Measurements from ENCODE around the gene DIPK1B.
"Not testable (repeated sequence)": the region's sequence is repeated elsewhere in the genome, so short reads cannot be mapped to it uniquely, and the experiment has no call there.

Gene DIPK1B

GRCh38 chr9:136753371-136754058, 41.1 kb downstream of the DIPK1B start:
- Histone ChIP-seq H3K27ac (replicated peaks) (no peak overlapping the region), H3K27me3 (ENCODE audit: insufficient read depth, poor library complexity, severe bottlenecking) (no peaks in the 10 kb centered on the region), H3K4me3 (replicated peaks; ENCODE audit: insufficient read depth, low read length) (no peak overlapping the region)
- TF ChIP-seq POLR2AphosphoS5 (IDR thresholded peaks at IDR 0.05; ENCODE audit: low read depth) (no peak), CTCF (IDR thresholded peaks at IDR 0.05; ENCODE audit: insufficient read depth, low read length) (no peak), SPI1 (IDR thresholded peaks at IDR 0.05; ENCODE audit: borderline replicate concordance, low read depth) (no peak), GABPA (IDR thresholded peaks at IDR 0.05; ENCODE audit: low read depth) (no peak)
- TF ChIP-seq, protein P1, sequence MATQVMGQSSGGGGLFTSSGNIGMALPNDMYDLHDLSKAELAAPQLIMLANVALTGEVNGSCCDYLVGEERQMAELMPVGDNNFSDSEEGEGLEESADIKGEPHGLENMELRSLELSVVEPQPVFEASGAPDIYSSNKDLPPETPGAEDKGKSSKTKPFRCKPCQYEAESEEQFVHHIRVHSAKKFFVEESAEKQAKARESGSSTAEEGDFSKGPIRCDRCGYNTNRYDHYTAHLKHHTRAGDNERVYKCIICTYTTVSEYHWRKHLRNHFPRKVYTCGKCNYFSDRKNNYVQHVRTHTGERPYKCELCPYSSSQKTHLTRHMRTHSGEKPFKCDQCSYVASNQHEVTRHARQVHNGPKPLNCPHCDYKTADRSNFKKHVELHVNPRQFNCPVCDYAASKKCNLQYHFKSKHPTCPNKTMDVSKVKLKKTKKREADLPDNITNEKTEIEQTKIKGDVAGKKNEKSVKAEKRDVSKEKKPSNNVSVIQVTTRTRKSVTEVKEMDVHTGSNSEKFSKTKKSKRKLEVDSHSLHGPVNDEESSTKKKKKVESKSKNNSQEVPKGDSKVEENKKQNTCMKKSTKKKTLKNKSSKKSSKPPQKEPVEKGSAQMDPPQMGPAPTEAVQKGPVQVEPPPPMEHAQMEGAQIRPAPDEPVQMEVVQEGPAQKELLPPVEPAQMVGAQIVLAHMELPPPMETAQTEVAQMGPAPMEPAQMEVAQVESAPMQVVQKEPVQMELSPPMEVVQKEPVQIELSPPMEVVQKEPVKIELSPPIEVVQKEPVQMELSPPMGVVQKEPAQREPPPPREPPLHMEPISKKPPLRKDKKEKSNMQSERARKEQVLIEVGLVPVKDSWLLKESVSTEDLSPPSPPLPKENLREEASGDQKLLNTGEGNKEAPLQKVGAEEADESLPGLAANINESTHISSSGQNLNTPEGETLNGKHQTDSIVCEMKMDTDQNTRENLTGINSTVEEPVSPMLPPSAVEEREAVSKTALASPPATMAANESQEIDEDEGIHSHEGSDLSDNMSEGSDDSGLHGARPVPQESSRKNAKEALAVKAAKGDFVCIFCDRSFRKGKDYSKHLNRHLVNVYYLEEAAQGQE (IDR thresholded peaks at IDR 0.05; ENCODE audit: insufficient replicate concordance, low read depth) = no peak
- no peak for DNase-seq (ENCODE audit: low read depth in 1 of 2, low spot score in 1 of 2)

- TF ChIP-seq, protein P1 (IDR thresholded peaks at IDR 0.05; ENCODE audit: insufficient replicate concordance, low read depth) = no peak
- TF ChIP-seq SPI1 (IDR thresholded peaks at IDR 0.05; ENCODE audit: borderline replicate concordance, low read depth) (no peak), CTCF (IDR thresholded peaks at IDR 0.05; ENCODE audit: insufficient read depth, low read length) (no peak), POLR2AphosphoS5 (IDR thresholded peaks at IDR 0.05; ENCODE audit: low read depth) (no peak), GABPA (IDR thresholded peaks at IDR 0.05; ENCODE audit: low read depth) (no peak)
- H3K27ac ChIP-seq (replicated peaks) = no peak overlapping the region
- no peaks in the 10 kb centered on the region for H3K27me3 ChIP-seq (ENCODE audit: insufficient read depth, poor library complexity, severe bottlenecking)
- no peak for DNase-seq (ENCODE audit: low read depth in 1 of 2, low spot score in 1 of 2)
- H3K4me3 ChIP-seq (replicated peaks; ENCODE audit: insufficient read depth, low read length) = no peak overlapping the region
Measured at GRCh38 chr9:136754059-136754572, 41.7 kb downstream of the DIPK1B start.

- no peak for TF ChIP-seq SPI1 (IDR thresholded peaks at IDR 0.05; ENCODE audit: borderline replicate concordance, low read depth)
- no peak for TF ChIP-seq POLR2AphosphoS5 (IDR thresholded peaks at IDR 0.05; ENCODE audit: low read depth)
- TF ChIP-seq GABPA (IDR thresholded peaks at IDR 0.05; ENCODE audit: low read depth) = no peak
- TF ChIP-seq CTCF (IDR thresholded peaks at IDR 0.05; ENCODE audit: insufficient read depth, low read length) = no peak
- TF ChIP-seq, protein P1 (IDR thresholded peaks at IDR 0.05; ENCODE audit: insufficient replicate concordance, low read depth) = no peak
- Histone ChIP-seq H3K4me3 (replicated peaks; ENCODE audit: insufficient read depth, low read length) (no peak overlapping the region), H3K27ac (replicated peaks) (no peak overlapping the region), H3K27me3 (ENCODE audit: insufficient read depth, poor library complexity, severe bottlenecking) (no peaks in the 10 kb centered on the region)
- no peak for DNase-seq (ENCODE audit: low read depth in 1 of 2, low spot score in 1 of 2)
Measured at GRCh38 chr9:136754626-136755301, 42.4 kb downstream of the DIPK1B start.

DNA sequence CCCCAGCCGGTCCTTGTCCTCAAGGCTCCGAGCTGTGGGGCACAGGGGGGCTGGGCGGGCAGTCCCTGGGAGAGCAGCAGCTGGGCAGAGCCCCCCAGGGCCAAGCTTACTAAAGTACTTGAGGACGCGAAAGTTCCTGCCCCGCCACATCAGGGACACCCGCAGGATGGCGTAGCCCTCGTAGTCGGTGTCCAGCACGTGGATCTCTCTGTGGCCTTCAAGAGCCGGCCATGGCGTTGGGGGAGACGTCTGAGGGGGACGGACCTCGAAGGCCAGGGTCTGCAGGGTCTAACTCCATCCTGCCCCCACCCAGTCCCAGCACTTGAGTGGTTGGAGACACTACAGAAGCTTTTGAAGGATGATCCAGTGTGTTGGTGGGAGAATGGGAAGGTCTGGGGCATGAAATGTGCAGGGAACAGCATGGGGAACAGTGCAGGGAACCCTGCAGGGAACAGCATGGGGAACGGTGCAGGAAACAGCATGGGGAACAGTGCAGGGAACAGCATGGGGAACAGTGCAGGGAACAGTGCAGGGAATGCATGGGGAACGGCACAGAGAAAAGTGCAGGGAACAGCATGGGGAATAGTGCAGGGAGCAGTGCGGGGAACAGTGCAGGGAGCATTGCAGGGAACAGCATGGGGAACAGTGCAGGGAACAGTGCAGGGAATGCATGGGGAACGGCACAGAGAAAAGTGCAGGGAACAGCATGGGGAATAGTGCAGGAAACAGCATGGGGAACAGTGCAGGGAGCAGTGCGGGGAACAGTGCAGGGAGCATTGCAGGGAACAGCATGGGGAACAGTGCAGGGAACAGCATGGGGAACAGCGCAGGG, 43.1 kb downstream of the DIPK1B start:
- H3K27ac ChIP-seq (replicated peaks); H3K27me3 ChIP-seq (ENCODE audit: insufficient read depth, poor library complexity, severe bottlenecking); DNase-seq (ENCODE audit: low read depth in 1 of 2, low spot score in 1 of 2); H3K4me3 ChIP-seq (replicated peaks; ENCODE audit: insufficient read depth, low read length): not testable (repeated sequence)
